ENCODE measurements around the gene ANKHD1.

The ANKHD1 gene

GRCh38 chr5:140547508-140548299, 146.1 kb downstream of the ANKHD1 start, which contains the start of gene EIF4EBP3:
EIF4EBP3 (plus strand) TSS chr5:140547662; CDS start chr5:140547738, 76 bp downstream.
- no peak for DNase-seq (ENCODE audit: extremely low spot score)
- no peak for TF ChIP-seq ZNF384 (IDR thresholded peaks at IDR 0.05)
- TF ChIP-seq CTBP1 (IDR thresholded peaks at IDR 0.05; ENCODE audit: borderline replicate concordance): no peak
- TF ChIP-seq NFRKB (IDR thresholded peaks at IDR 0.05): no peak
- TF ChIP-seq TARDBP (IDR thresholded peaks at IDR 0.05): no peak
- TF ChIP-seq, protein P1, sequence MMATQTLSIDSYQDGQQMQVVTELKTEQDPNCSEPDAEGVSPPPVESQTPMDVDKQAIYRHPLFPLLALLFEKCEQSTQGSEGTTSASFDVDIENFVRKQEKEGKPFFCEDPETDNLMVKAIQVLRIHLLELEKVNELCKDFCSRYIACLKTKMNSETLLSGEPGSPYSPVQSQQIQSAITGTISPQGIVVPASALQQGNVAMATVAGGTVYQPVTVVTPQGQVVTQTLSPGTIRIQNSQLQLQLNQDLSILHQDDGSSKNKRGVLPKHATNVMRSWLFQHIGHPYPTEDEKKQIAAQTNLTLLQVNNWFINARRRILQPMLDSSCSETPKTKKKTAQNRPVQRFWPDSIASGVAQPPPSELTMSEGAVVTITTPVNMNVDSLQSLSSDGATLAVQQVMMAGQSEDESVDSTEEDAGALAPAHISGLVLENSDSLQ (IDR thresholded peaks at IDR 0.05): peak; percentile 79
- ChIA-PET POLR2A (interaction anchor here (1.0 to 4.5 kb wide), 6 partner anchors 10 to 373 kb away, joined by 3 to 33 read pairs (median 4); partner anchors contain the start of genes APBB3, CYSTM1, HARS1 and HARS2), CTCF (no interaction called here)

DNA sequence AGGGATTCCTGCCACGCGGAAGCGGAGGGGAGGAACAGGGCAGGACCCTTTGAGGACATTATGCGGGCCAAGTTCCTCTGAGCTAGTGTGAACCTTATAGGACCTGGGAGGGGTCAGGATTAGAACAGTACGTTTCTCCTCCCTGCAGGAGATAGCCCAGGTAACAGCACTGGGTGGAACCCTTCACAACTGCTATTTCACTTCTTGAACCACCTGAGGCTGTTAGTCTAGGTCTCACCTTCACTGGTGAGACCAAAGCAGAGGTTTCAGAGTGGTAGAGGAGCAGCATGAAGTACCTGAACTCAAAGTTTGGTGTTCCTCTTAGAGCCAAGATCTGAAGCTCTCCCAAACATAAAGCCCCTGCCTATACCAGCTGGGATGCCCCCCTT, 146.7 kb downstream of the ANKHD1 start:
- TF ChIP-seq NFRKB (IDR thresholded peaks at IDR 0.05): no peak
- ChIA-PET POLR2A (interaction anchor here (1.2 to 4.5 kb wide), 4 partner anchors 10 to 143 kb away, joined by 3 to 33 read pairs (median 4); partner anchors contain the start of genes APBB3, HARS1, HARS2 and IK), CTCF (no interaction called here)
- DNase-seq (ENCODE audit: extremely low spot score): no peak

DNA sequence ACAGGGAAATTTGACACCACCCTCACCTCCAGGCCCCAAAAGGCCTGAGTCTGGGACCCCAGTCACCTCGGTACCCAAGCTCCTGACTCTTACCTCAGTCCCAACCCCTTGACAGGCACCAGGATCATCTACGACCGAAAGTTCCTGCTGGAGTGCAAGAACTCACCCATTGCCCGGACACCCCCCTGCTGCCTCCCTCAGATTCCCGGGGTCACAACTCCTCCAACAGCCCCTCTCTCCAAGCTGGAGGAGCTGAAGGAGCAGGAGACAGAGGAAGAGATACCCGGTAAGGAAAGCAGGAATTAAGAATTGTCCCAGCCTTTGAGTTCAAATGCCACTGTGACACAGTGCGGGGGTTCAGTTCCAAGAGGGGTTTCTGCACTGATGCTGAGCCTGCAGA, 147.2 kb downstream of the ANKHD1 start:
- POLR2A ChIA-PET: interaction anchor here (1.7 to 4.5 kb wide), 2 partner anchors 9 to 142 kb away, joined by 5 to 33 read pairs; partner anchors contain the start of genes HARS1, HARS2 and SRA1
- CTCF ChIA-PET: no interaction called here
- DNase-seq (ENCODE audit: extremely low spot score): no peak
- no peak for TF ChIP-seq CTBP1 (IDR thresholded peaks at IDR 0.05; ENCODE audit: borderline replicate concordance)
- no peak for TF ChIP-seq ARNT (IDR thresholded peaks at IDR 0.05)
- TF ChIP-seq HDGF (IDR thresholded peaks at IDR 0.05; ENCODE audit: borderline replicate concordance): no peak
- no peak for TF ChIP-seq BHLHE40 (IDR thresholded peaks at IDR 0.05; ENCODE audit: borderline replicate concordance)
- TF ChIP-seq FOXK2 (IDR thresholded peaks at IDR 0.05): no peak
- no peak for TF ChIP-seq FOXA1 (IDR thresholded peaks at IDR 0.05)

DNA sequence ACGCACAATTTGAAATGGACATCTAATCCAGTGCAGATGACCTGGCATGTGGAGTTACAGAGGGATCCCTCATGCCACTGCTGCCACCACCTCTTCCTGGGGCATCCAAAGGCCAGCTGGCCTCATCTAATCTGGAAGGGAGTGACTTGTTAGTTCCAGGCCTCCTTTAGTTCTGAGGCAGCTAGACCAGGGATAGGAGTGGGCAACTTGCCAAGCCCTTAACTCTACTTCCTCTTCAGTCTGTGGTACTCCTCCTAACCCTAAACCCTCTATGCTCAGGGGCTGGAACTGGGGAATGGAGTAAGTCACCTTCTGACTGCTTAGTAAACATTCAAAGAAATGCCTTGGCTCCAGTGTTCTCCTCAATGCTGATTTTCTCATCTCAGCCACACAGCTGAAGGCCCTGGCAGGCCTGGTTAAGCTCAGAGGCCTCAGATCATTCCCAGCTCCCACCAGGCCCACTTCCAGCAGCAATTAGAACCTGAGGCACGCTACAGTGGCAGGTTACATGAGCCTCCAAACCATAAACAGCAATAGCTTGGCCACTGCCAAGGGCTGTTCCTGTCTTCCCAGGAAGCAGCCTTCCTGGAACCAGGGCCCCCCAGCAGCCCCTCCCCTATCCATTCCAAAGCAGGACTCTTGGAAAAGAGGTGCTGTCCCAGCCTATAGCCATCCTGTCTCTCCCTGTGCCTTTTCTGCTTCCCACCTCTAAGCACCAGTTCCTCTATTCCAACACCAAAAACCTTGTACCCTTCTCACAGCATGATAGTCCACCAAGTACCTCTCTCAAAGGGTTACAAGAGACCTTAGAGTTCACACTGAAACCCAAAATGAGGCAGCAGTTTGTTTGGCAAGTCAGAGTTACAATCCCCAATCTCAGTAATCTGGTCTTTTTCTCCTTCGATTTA, 147.9 kb downstream of the ANKHD1 start:
- ChIA-PET POLR2A (interaction anchor here (4.5 kb wide), 1 partner anchor 8 kb away, joined by 33 read pairs; the partner anchor contains the start of gene SRA1), CTCF (no interaction called here)
- DNase-seq (ENCODE audit: extremely low spot score): no peak
- no peak for TF ChIP-seq ZNF384 (IDR thresholded peaks at IDR 0.05)
- TF ChIP-seq LEF1 (IDR thresholded peaks at IDR 0.05; ENCODE audit: borderline replicate concordance): no peak

GRCh38 chr5:140550147-140551079, 148.8 kb downstream of the ANKHD1 start:
- no peak for DNase-seq (ENCODE audit: extremely low spot score)
- POLR2A ChIA-PET: no interaction called here
- CTCF ChIA-PET: interaction anchor here (0.6 kb wide), 1 partner anchor 21 kb away, joined by 3 read pairs; no protein-coding TSS in a partner anchor
- TF ChIP-seq LEF1 (IDR thresholded peaks at IDR 0.05; ENCODE audit: borderline replicate concordance) (no peak), SUZ12 (IDR thresholded peaks at IDR 0.05) (no peak), FOXA1 (IDR thresholded peaks at IDR 0.05) (no peak), ELF4 (IDR thresholded peaks at IDR 0.05) (no peak), ZNF384 (IDR thresholded peaks at IDR 0.05) (no peak)
- TF ChIP-seq, protein P1 (IDR thresholded peaks at IDR 0.05): no peak

DNA sequence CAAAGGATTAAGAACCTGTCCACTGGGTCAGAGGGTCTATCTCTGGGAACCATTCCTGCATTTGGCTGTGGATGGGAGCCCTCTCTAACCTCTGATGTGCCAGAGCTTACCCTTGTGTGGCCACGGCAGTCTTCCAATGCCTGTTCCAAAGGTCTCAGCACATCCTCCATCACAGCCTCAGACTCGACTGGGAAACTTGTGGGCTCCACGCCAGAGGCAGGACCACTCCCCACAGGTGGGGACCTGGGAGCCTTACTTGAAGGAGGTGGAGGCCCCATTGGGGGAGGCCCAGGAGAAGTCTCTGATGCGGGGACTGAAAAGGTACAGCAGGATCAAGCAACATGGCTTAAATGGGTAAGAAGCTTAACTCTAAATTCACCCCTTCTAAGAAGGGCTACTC, 150.2 kb downstream of the ANKHD1 start:
- CTCF ChIA-PET: no interaction called here

DNA sequence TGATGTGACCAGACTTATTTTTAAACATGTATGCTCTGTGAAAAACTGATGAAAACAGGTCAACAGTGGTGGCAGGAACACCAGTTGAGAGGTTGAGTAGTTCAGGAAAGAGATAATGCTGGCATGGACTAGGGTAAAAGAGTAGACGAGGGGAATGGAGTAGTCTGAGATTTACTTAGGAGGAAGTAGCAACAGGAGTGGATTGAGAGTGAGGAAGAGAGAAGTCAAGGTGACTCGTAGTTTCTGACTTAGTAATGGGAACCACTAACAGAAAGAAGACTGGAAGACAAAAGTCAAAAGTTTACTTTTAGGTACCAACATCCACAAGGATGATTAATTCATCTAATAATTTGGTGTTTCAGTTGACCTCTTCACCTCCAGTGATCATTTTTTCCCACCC, 152.0 kb downstream of the ANKHD1 start:
- TF ChIP-seq HDGF (IDR thresholded peaks at IDR 0.05; ENCODE audit: borderline replicate concordance) (no peak), FOXA1 (IDR thresholded peaks at IDR 0.05) (no peak), FOXK2 (IDR thresholded peaks at IDR 0.05) (no peak), CTBP1 (IDR thresholded peaks at IDR 0.05; ENCODE audit: borderline replicate concordance) (no peak), FOXM1 (IDR thresholded peaks at IDR 0.05; ENCODE audit: borderline replicate concordance) (no peak), SP1 (IDR thresholded peaks at IDR 0.05) (no peak), L3MBTL2 (conservative IDR thresholded peaks at IDR 0.05) (no peak), BHLHE40 (IDR thresholded peaks at IDR 0.05; ENCODE audit: borderline replicate concordance) (no peak), LEF1 (IDR thresholded peaks at IDR 0.05; ENCODE audit: borderline replicate concordance) (no peak), SUZ12 (IDR thresholded peaks at IDR 0.05) (no peak), NFRKB (IDR thresholded peaks at IDR 0.05) (no peak), TARDBP (IDR thresholded peaks at IDR 0.05) (no peak), ELF4 (IDR thresholded peaks at IDR 0.05) (no peak), ZNF384 (IDR thresholded peaks at IDR 0.05) (no peak), ARNT (IDR thresholded peaks at IDR 0.05) (no peak)
- TF ChIP-seq, protein P1 (IDR thresholded peaks at IDR 0.05): no peak
- POLR2A ChIA-PET: interaction anchor here (0.9 to 1.5 kb wide), 3 partner anchors 10 to 94 kb away, joined by 3 to 7 read pairs (median 3); partner anchors contain the start of genes APBB3, IK and NDUFA2
- no peak for DNase-seq (ENCODE audit: extremely low spot score)
- CTCF ChIA-PET: no interaction called here

More for the DNA sequence above, 150.2 kb downstream of the ANKHD1 start:
- TF ChIP-seq TARDBP (IDR thresholded peaks at IDR 0.05): no peak
- TF ChIP-seq ARNT (IDR thresholded peaks at IDR 0.05): no peak
- TF ChIP-seq BHLHE40 (IDR thresholded peaks at IDR 0.05; ENCODE audit: borderline replicate concordance): no peak
- POLR2A ChIA-PET: interaction anchor here (1.1 to 1.4 kb wide), 2 partner anchors 88 to 179 kb away, joined by 3 read pairs; partner anchors contain the start of gene TMCO6
- DNase-seq (ENCODE audit: extremely low spot score): no peak
